A673 (cell line): ENCODE results near the gene INPPL1. TPM values are rescaled to one million over a fixed set of nuclear protein-coding genes. Genes with fewer than 3 reads are reported as not detected.

Experiments
- BruUV-seq: library from RNA; stranded (reverse); fragments of 400-500 nt; replicated peaks from 2 replicates; lab custom pipeline; 2021; lab: Mats Ljungman, UMichigan
- CTCF ChIA-PET: fragments of 300-600 bp; sonication (Branson Sonifier 250); formaldehyde crosslinking; loops from one replicate; lab custom pipeline; 2022; ENCODE audit warnings: antibody characterized with exemption; lab: Charles Lee
- POLR2A ChIA-PET: fragments of 300-600 bp; sonication (Branson Sonifier 250); formaldehyde crosslinking; loops from one replicate; lab custom pipeline; 2022; ENCODE audit warnings: antibody characterized with exemption; ENCODE audit not compliant: low non-redundant PET; lab: Charles Lee
- DNase-seq: peaks from one replicate; pipeline ENCODE4 v3.0.0-alpha.2; 2015; ENCODE audit warnings: low spot score
- H3K27ac ChIP-seq: fragments of 200-600 bp; sonication (generic); 2 replicates; pipeline ENCODE4 v1.5.1; 2016; ENCODE audit warnings: mixed run types, low read depth, mild to moderate bottlenecking, mixed read lengths, antibody characterized with exemption, low read length; ENCODE audit not compliant: poor library complexity, severe bottlenecking
- H3K27me3 ChIP-seq: fragments of 200-600 bp; sonication (generic); replicated peaks from 2 replicates; pipeline ENCODE4 v1.6.1; 2017; ENCODE audit warnings: mixed run types, low read depth, mild to moderate bottlenecking, mixed read lengths, antibody characterized with exemption, low read length; ENCODE audit not compliant: insufficient read depth, poor library complexity
- H3K36me3 ChIP-seq: fragments of 200-600 bp; sonication (generic); 2 replicates; pipeline ENCODE4 v1.6.1; 2016; ENCODE audit warnings: mixed run types, mild to moderate bottlenecking, mixed read lengths, antibody characterized with exemption, low read length; ENCODE audit not compliant: insufficient read depth, poor library complexity, severe bottlenecking
- H3K4me1 ChIP-seq: fragments of 200-600 bp; sonication (generic); 2 replicates; pipeline ENCODE4 v1.6.1; 2017; ENCODE audit warnings: mixed run types, mild to moderate bottlenecking, mixed read lengths, antibody characterized with exemption, low read length; ENCODE audit not compliant: insufficient read depth, poor library complexity, severe bottlenecking
- H3K4me3 ChIP-seq: fragments of 200-600 bp; sonication (generic); 2 replicates; pipeline ENCODE4 v1.5.1; 2016; ENCODE audit warnings: low read depth, mixed run types, mild to moderate bottlenecking, mixed read lengths, low read length; ENCODE audit not compliant: poor library complexity, severe bottlenecking
- H3K9me3 ChIP-seq: fragments of 200-600 bp; sonication (generic); 2 replicates; pipeline ENCODE4 v1.6.1; 2016; ENCODE audit warnings: mixed run types, low read depth, mild to moderate bottlenecking, mixed read lengths, antibody characterized with exemption, low read length; ENCODE audit not compliant: poor library complexity, severe bottlenecking
- EZH2 ChIP-seq: fragments of 200-600 bp; sonication (generic); IDR thresholded peaks from 2 replicates; pipeline ENCODE4 v1.6.1; 2017; ENCODE audit warnings: borderline replicate concordance, low read depth, mild to moderate bottlenecking, mixed read lengths, antibody characterized with exemption, low read length; ENCODE audit not compliant: poor library complexity, severe bottlenecking
- intact Hi-C: fragments of 100-400 bp; cut with micrococcal nuclease; formaldehyde crosslinking; loops from one replicate; pipeline ENCODE4 v1.10.0; 2022; ENCODE audit not compliant: unreplicated experiment
- total RNA-seq: library from RNA; stranded (reverse); gene quantifications from 2 replicates; pipeline ENCODE4 v1.2.3, GENCODE V29; 2021
- TF ChIP-seq, protein P1 (sequence below): fragments of 300-800, 200-600 bp; sonication (generic); conservative IDR thresholded peaks from 2 replicates; pipeline ENCODE4 v1.5.1; 2017; ENCODE audit warnings: low read depth, mild to moderate bottlenecking, antibody characterized with exemption, low read length, moderate library complexity, mixed read lengths

INPPL1 gene
- total RNA-seq, 1 experiment from 2014 or later = 104 TPM

DNA sequence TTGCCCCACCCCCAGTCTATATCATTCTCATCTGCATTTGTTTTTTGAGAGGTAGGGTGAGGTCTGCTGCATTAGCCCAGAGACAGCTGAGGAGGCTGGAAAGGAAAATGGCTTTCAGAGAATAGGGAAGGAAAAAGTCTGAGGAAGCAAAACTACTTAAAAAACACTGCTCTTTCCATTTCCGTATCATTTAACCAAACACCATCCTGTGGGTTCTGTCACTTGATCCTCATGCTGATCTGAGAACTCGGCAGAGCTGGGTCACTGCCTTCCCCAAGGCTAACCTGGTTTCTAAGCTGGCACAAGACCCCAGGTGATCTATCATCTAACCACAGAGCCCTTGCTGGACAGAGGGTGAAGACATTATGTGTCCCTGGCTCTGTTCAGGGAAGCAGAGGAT lies 6.7 kb upstream of the INPPL1 start:
- H3K9me3 ChIP-seq = no peaks in the 10 kb centered on the region
- no peak for DNase-seq
- BruUV-seq = no TSS peak
- TF ChIP-seq, protein P1, sequence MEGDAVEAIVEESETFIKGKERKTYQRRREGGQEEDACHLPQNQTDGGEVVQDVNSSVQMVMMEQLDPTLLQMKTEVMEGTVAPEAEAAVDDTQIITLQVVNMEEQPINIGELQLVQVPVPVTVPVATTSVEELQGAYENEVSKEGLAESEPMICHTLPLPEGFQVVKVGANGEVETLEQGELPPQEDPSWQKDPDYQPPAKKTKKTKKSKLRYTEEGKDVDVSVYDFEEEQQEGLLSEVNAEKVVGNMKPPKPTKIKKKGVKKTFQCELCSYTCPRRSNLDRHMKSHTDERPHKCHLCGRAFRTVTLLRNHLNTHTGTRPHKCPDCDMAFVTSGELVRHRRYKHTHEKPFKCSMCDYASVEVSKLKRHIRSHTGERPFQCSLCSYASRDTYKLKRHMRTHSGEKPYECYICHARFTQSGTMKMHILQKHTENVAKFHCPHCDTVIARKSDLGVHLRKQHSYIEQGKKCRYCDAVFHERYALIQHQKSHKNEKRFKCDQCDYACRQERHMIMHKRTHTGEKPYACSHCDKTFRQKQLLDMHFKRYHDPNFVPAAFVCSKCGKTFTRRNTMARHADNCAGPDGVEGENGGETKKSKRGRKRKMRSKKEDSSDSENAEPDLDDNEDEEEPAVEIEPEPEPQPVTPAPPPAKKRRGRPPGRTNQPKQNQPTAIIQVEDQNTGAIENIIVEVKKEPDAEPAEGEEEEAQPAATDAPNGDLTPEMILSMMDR = no peak
- TF ChIP-seq EZH2 = no peak
- H3K4me3 ChIP-seq = no peak overlapping the region
- intact Hi-C loops = no loop called here
- H3K27ac ChIP-seq = no peak overlapping the region
- H3K36me3 ChIP-seq = no peaks in the 10 kb centered on the region
- peaks cover 9% of the 10 kb centered on the region for H3K4me1 ChIP-seq
- ChIA-PET POLR2A (no interaction called here), CTCF (interaction anchor here (0.5 kb wide), 1 partner anchor 1090 kb away, joined by 3 read pairs; no protein-coding TSS in a partner anchor)
- peaks cover 4% of the 10 kb centered on the region for H3K27me3 ChIP-seq

GRCh38 chr11:72218251-72218745 lies 6.3 kb upstream of the INPPL1 start:
- H3K9me3 ChIP-seq = no peaks in the 10 kb centered on the region
- no TSS peak for BruUV-seq
- H3K36me3 ChIP-seq = no peaks in the 10 kb centered on the region
- no peak overlapping the region for H3K27ac ChIP-seq
- H3K4me1 ChIP-seq = peaks cover 10% of the 10 kb centered on the region
- DNase-seq = no peak
- intact Hi-C loops = no loop called here
- no peak overlapping the region for H3K4me3 ChIP-seq
- CTCF ChIA-PET = interaction anchor here (0.5 kb wide), 1 partner anchor 1089 kb away, joined by 3 read pairs; no protein-coding TSS in a partner anchor
- peaks cover 2% of the 10 kb centered on the region for H3K27me3 ChIP-seq
- POLR2A ChIA-PET = no interaction called here
- TF ChIP-seq EZH2 = no peak
- TF ChIP-seq, protein P1 = no peak

DNA sequence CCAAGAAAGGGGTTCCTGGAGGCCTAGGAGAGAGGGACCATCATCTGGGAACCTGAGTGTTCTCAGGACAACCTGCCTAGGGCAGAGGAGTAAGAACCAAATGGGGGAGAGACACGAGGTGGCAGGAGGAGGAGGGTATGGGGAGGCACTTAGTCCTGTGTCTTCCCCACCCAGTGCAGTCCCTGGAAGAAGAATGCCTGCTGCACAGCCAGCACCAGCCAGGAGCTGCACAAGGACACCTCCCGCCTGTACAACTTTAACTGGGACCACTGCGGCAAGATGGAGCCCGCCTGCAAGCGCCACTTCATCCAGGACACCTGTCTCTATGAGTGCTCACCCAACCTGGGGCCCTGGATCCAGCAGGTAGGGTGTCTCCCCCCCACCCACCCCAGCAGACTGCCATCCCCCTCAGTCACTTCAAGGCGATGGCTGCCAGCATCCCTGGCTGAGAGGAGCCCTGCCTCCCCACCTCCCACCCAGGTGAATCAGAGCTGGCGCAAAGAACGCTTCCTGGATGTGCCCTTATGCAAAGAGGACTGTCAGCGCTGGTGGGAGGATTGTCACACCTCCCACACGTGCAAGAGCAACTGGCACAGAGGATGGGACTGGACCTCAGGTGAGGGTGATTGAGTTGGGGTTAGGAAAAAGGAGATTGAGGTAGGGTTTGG lies 3.7 kb upstream of the INPPL1 start:
- Histone ChIP-seq H3K27ac (no peak overlapping the region), H3K4me1 (peaks cover 10% of the 10 kb centered on the region), H3K27me3 (no peaks in the 10 kb centered on the region), H3K36me3 (no peaks in the 10 kb centered on the region), H3K4me3 (no peak overlapping the region), H3K9me3 (no peaks in the 10 kb centered on the region)
- ChIA-PET CTCF (no interaction called here), POLR2A (no interaction called here)
- no peak for DNase-seq
- no peak for TF ChIP-seq EZH2
- BruUV-seq = no TSS peak
- intact Hi-C loops = loop anchor here (5.0 kb wide), 1 partner anchor 109 kb away; the partner anchor contains the start of gene ANAPC15
